Spinal cord (tissue), 10 donors: ENCODE measurements around the gene BCL2L11. TPM values are rescaled to one million over a fixed set of nuclear protein-coding genes. Genes with fewer than 3 reads are reported as not detected.

Experiments
- DNase-seq, 6 donors: peaks; one replicate each; pipeline versions ENCODE4 v3.0.0 to v3.0.0-alpha.2; 2013 to 2015; ENCODE audit warnings: low spot score in 6 of 6, low read depth in 4 of 6
- H3K27ac ChIP-seq: one replicate; pipeline ENCODE4 v1.5.1; 2013; ENCODE audit warnings: low read depth, low read length, control low read depth
- H3K27me3 ChIP-seq: one replicate; pipeline ENCODE4 v1.6.1; 2013; ENCODE audit warnings: low read length; ENCODE audit not compliant: control insufficient read depth, insufficient read depth
- H3K36me3 ChIP-seq: one replicate; pipeline ENCODE4 v1.6.1; 2013; ENCODE audit warnings: low read length; ENCODE audit not compliant: control insufficient read depth, insufficient read depth
- H3K4me1 ChIP-seq: one replicate; pipeline ENCODE4 v1.6.1; 2013; ENCODE audit warnings: low read length; ENCODE audit not compliant: control insufficient read depth, insufficient read depth
- H3K4me3 ChIP-seq: one replicate; pipeline ENCODE4 v1.5.1; 2013; ENCODE audit warnings: low read depth, low read length, control low read depth
- H3K9me3 ChIP-seq: one replicate; pipeline ENCODE4 v1.6.1; 2013; ENCODE audit warnings: low read length; ENCODE audit not compliant: control insufficient read depth, insufficient read depth
- WGBS: methylation state at CpG from one replicate; pipeline ENCODE4 v1.1.5; 2013; ENCODE audit warnings: missing lambda C conversion rate; ENCODE audit not compliant: insufficient coverage; 5-methylcytosine and 5-hydroxymethylcytosine counted together
- polyA plus RNA-seq, 2 donors: library from polyadenylated mRNA; unstranded; fragments of 120-200 nt; gene quantifications; one replicate each; pipeline ENCODE4 v1.2.1, GENCODE V29; 2013; ENCODE audit not compliant: insufficient read length in 2 of 2
- total RNA-seq, 2 donors: library from RNA; depleted of rRNA in 1 of 2; stranded (reverse); fragments of 120-200 nt in 1 of 2; fragments of >200 nt in 1 of 2; gene quantifications; one replicate each; pipeline versions ENCODE4 v1.2.3 to v1.2.4, GENCODE V29; 2013 to 2014
- donor health status: healthy.

Gene BCL2L11
- total and polyA plus RNA-seq, 4 donors, result 9.7 to 17.7 (median 13.4) TPM

GRCh38 chr2:111161971-111162370 lies 41.3 kb downstream of the BCL2L11 start:
- WGBS, result 16% methylated on average over 9 of the region's 12 CpGs
- Histone ChIP-seq H3K4me1 (peaks cover 36% of the 10 kb centered on the region), H3K27ac (no peak overlapping the region), H3K9me3 (no peaks in the 10 kb centered on the region), H3K27me3 (no peaks in the 10 kb centered on the region), H3K36me3 (peaks cover 8% of the 10 kb centered on the region), H3K4me3 (no peak overlapping the region)
- peak; percentile 59 to 97 (median 75) for DNase-seq

- Histone ChIP-seq H3K4me1 (peaks cover 36% of the 10 kb centered on the region), H3K9me3 (no peaks in the 10 kb centered on the region), H3K36me3 (peaks cover 8% of the 10 kb centered on the region), H3K27ac (no peak overlapping the region), H3K4me3 (no peak overlapping the region), H3K27me3 (no peaks in the 10 kb centered on the region)
- DNase-seq, result no peak
- 67% methylated on average over 8 of the region's 12 CpGs for WGBS
These were observed 42.1 kb downstream of the BCL2L11 start for GRCh38 chr2:111162718-111163331.

- 94% methylated on average over 6 of the region's 12 CpGs for WGBS
- DNase-seq, result no peak
- peaks cover 8% of the 10 kb centered on the region for H3K36me3 ChIP-seq
- H3K27me3 ChIP-seq, result no peaks in the 10 kb centered on the region
- H3K4me3 ChIP-seq, result no peak overlapping the region
- H3K9me3 ChIP-seq, result no peaks in the 10 kb centered on the region
- peaks cover 32% of the 10 kb centered on the region for H3K4me1 ChIP-seq
- H3K27ac ChIP-seq, result no peak overlapping the region
These were observed 43.4 kb downstream of the BCL2L11 start for GRCh38 chr2:111164078-111164477.

- no peaks in the 10 kb centered on the region for H3K9me3 ChIP-seq
- no peak overlapping the region for H3K4me3 ChIP-seq
- H3K27me3 ChIP-seq, result no peaks in the 10 kb centered on the region
- peaks cover 8% of the 10 kb centered on the region for H3K36me3 ChIP-seq
- whole genome bisulfite sequencing, result 83% methylated on average over 7 of the region's 7 CpGs
- no peak overlapping the region for H3K27ac ChIP-seq
- DNase-seq, result no peak
- peaks cover 22% of the 10 kb centered on the region for H3K4me1 ChIP-seq
These were observed 44.4 kb downstream of the BCL2L11 start for GRCh38 chr2:111165084-111165483.

- Histone ChIP-seq H3K9me3 (no peaks in the 10 kb centered on the region), H3K4me3 (no peak overlapping the region), H3K27ac (no peak overlapping the region), H3K4me1 (peaks cover 15% of the 10 kb centered on the region), H3K27me3 (no peaks in the 10 kb centered on the region), H3K36me3 (peaks cover 8% of the 10 kb centered on the region)
- no peak for DNase-seq
- WGBS, result 98% methylated on average over 4 of the region's 5 CpGs
These were observed 45.4 kb downstream of the BCL2L11 start for GRCh38 chr2:111166115-111166514.

- Histone ChIP-seq H3K27ac (no peak overlapping the region), H3K4me1 (peaks cover 4% of the 10 kb centered on the region), H3K36me3 (peaks cover 8% of the 10 kb centered on the region), H3K9me3 (no peaks in the 10 kb centered on the region), H3K27me3 (no peaks in the 10 kb centered on the region), H3K4me3 (no peak overlapping the region)
- no CpG with 5 or more reads among the region's 9 CpGs for WGBS
- no peak for DNase-seq
These were observed 46.6 kb downstream of the BCL2L11 start for GRCh38 chr2:111167076-111167862.

- Histone ChIP-seq H3K27ac (no peak overlapping the region), H3K4me3 (no peak overlapping the region), H3K9me3 (no peaks in the 10 kb centered on the region), H3K4me1 (peaks cover 4% of the 10 kb centered on the region), H3K27me3 (no peaks in the 10 kb centered on the region), H3K36me3 (peaks cover 8% of the 10 kb centered on the region)
- DNase-seq, result no peak
- WGBS, result 100% methylated on average over 2 of the region's 4 CpGs
These were observed 47.1 kb downstream of the BCL2L11 start for GRCh38 chr2:111167863-111168162.

- H3K4me3 ChIP-seq, result no peak overlapping the region
- no peak for DNase-seq
- 87% methylated on average over 7 of the region's 9 CpGs for WGBS
These were observed 48.0 kb downstream of the BCL2L11 start for GRCh38 chr2:111168528-111169239.

GRCh38 chr2:111169268-111169667 lies 48.6 kb downstream of the BCL2L11 start:
- no CpG with 5 or more reads among the region's 2 CpGs for WGBS
- no peak overlapping the region for H3K4me3 ChIP-seq

More at GRCh38 chr2:111168528-111169239, 48.0 kb downstream of the BCL2L11 start:
- Histone ChIP-seq H3K36me3 (peaks cover 8% of the 10 kb centered on the region), H3K9me3 (no peaks in the 10 kb centered on the region), H3K27me3 (no peaks in the 10 kb centered on the region), H3K27ac (no peak overlapping the region), H3K4me1 (no peaks in the 10 kb centered on the region)

More at GRCh38 chr2:111169268-111169667, 48.6 kb downstream of the BCL2L11 start:
- no peaks in the 10 kb centered on the region for H3K4me1 ChIP-seq
- no peaks in the 10 kb centered on the region for H3K9me3 ChIP-seq
- no peak overlapping the region for H3K27ac ChIP-seq
- H3K27me3 ChIP-seq, result no peaks in the 10 kb centered on the region
- H3K36me3 ChIP-seq, result peaks cover 8% of the 10 kb centered on the region
- no peak for DNase-seq
